Mesenchymal stem cell (in vitro differentiated cells and primary cell): ENCODE measurements around the gene LTB4R.

Source experiments
- DNase-seq: peaks from one replicate; pipeline ENCODE4 v3.0.0-alpha.2; 2013
- H2AFZ ChIP-seq: one replicate; pipeline ENCODE4 v1.6.1; 2013; ENCODE audit warnings: low read depth, mild to moderate bottlenecking, control low read depth, inconsistent platforms, low read length, moderate library complexity
- H2AK5ac ChIP-seq: 2 replicates; pipeline ENCODE4 v1.6.1; 2013; ENCODE audit warnings: low read length, moderate library complexity, mild to moderate bottlenecking, inconsistent platforms; ENCODE audit not compliant: severe bottlenecking
- H2BK120ac ChIP-seq: one replicate; pipeline ENCODE4 v1.6.1; 2013; ENCODE audit warnings: low read depth, mild to moderate bottlenecking, inconsistent platforms, low read length, moderate library complexity
- H2BK12ac ChIP-seq, 2 experiments: one replicate each; pipeline ENCODE4 v1.6.1; 2013; ENCODE audit warnings: inconsistent platforms in 2 of 2, low read length in 2 of 2, mild to moderate bottlenecking in 2 of 2, moderate library complexity in 2 of 2, control low read depth in 1 of 2
- H2BK15ac ChIP-seq: one replicate; pipeline ENCODE4 v1.6.1; 2013; ENCODE audit warnings: mild to moderate bottlenecking, low read depth, inconsistent platforms; ENCODE audit not compliant: poor library complexity, severe bottlenecking
- H2BK5ac ChIP-seq: 2 replicates; pipeline ENCODE4 v1.6.1; 2013; ENCODE audit warnings: low read depth, mild to moderate bottlenecking, low read length, control low read depth, inconsistent platforms; ENCODE audit not compliant: poor library complexity, severe bottlenecking
- H3K14ac ChIP-seq, 2 experiments: one replicate each; pipeline ENCODE4 v1.6.1; 2013; ENCODE audit warnings: inconsistent platforms in 2 of 2, low read length in 2 of 2, control low read depth in 1 of 2, mild to moderate bottlenecking in 1 of 2, moderate library complexity in 1 of 2
- H3K18ac ChIP-seq, 2 experiments: one replicate each; pipeline ENCODE4 v1.6.1; 2013; ENCODE audit warnings: inconsistent platforms in 2 of 2, low read length in 2 of 2, control low read depth in 1 of 2, low read depth in 1 of 2, mild to moderate bottlenecking in 1 of 2
- H3K23ac ChIP-seq, 2 experiments: one replicate each; pipeline ENCODE4 v1.6.1; 2013; ENCODE audit warnings: inconsistent platforms in 2 of 2, low read length in 2 of 2, mild to moderate bottlenecking in 2 of 2, moderate library complexity in 2 of 2, control low read depth in 1 of 2
- H3K27ac ChIP-seq: 2 replicates; pipeline ENCODE4 v1.5.1; 2013; ENCODE audit warnings: mild to moderate bottlenecking, moderate library complexity, low read length, control low read depth, inconsistent platforms; ENCODE audit not compliant: poor library complexity, severe bottlenecking
- H3K27me3 ChIP-seq, 2 experiments: 2 replicates each; pipeline versions ENCODE4 v1.6.1 to v1.7.0; 2013; ENCODE audit warnings: low read length in 2 of 2, mild to moderate bottlenecking in 2 of 2, moderate library complexity in 2 of 2, control low read depth in 1 of 2, inconsistent platforms in 1 of 2; ENCODE audit not compliant: control insufficient read depth in 1 of 2, insufficient read depth in 1 of 2
- H3K36me3 ChIP-seq, 2 experiments: 2 replicates each; pipeline versions ENCODE4 v1.6.1 to v1.7.0; 2013; ENCODE audit warnings: low read length in 2 of 2, control low read depth in 1 of 2, inconsistent platforms in 1 of 2, low read depth in 1 of 2, mild to moderate bottlenecking in 1 of 2; ENCODE audit not compliant: insufficient read depth in 2 of 2, control insufficient read depth in 1 of 2
- H3K4ac ChIP-seq, 2 experiments: one replicate each; pipeline ENCODE4 v1.6.1; 2013; ENCODE audit warnings: inconsistent platforms in 2 of 2, low read length in 2 of 2, mild to moderate bottlenecking in 2 of 2, moderate library complexity in 2 of 2, control low read depth in 1 of 2, low read depth in 1 of 2
- H3K4me1 ChIP-seq: 2 replicates; pipeline ENCODE4 v1.6.1; 2013; ENCODE audit warnings: low read depth, low read length, control low read depth; ENCODE audit not compliant: control insufficient read depth, insufficient read depth
- H3K4me2 ChIP-seq: 2 replicates; pipeline ENCODE4 v1.6.1; 2013; ENCODE audit warnings: low read length, mild to moderate bottlenecking, inconsistent platforms; ENCODE audit not compliant: poor library complexity, severe bottlenecking
- H3K4me3 ChIP-seq, 2 experiments: 2 replicates each; pipeline versions ENCODE4 v1.5.1 to v1.7.0; 2013; ENCODE audit warnings: low read length in 2 of 2, mild to moderate bottlenecking in 2 of 2, control low read depth in 1 of 2, low read depth in 1 of 2; ENCODE audit not compliant: insufficient read depth in 1 of 2
- H3K79me1 ChIP-seq: replicated peaks from 2 replicates; pipeline ENCODE4 v1.6.1; 2013; ENCODE audit warnings: mild to moderate bottlenecking, control low read depth, low read length, inconsistent platforms; ENCODE audit not compliant: poor library complexity, severe bottlenecking
- H3K9ac ChIP-seq: 2 replicates; pipeline ENCODE4 v1.7.0; 2013; ENCODE audit warnings: mild to moderate bottlenecking, low read length, moderate library complexity
- H3K9me3 ChIP-seq: 2 replicates; pipeline ENCODE4 v1.7.0; 2013; ENCODE audit warnings: mild to moderate bottlenecking, low read length; ENCODE audit not compliant: control insufficient read depth
- H4K8ac ChIP-seq: one replicate; pipeline ENCODE4 v1.6.1; 2013; ENCODE audit warnings: inconsistent platforms, mild to moderate bottlenecking, low read length, moderate library complexity
- H4K91ac ChIP-seq: one replicate; pipeline ENCODE4 v1.6.1; 2013; ENCODE audit warnings: mild to moderate bottlenecking, low read length, inconsistent platforms
- WGBS: methylation state at CpG from one replicate; pipeline ENCODE4 v1.1.7; 2013; ENCODE audit warnings: mixed read lengths; 5-methylcytosine and 5-hydroxymethylcytosine counted together

The LTB4R gene

GRCh38 chr14:24347134-24347533, 35.8 kb downstream of the LTB4R start:
- Histone ChIP-seq H4K8ac (no peak overlapping the region), H3K18ac (no peak overlapping the region), H3K4ac (no peak overlapping the region), H2BK12ac (no peak overlapping the region), H3K9me3 (no peaks in the 10 kb centered on the region), H3K79me1 (no peaks in the 10 kb centered on the region), H3K27ac (no peak overlapping the region), H2AK5ac (no peak overlapping the region), H4K91ac (no peak overlapping the region), H2BK120ac (no peak overlapping the region), H2BK15ac (no peak overlapping the region), H3K27me3 (peaks cover 0 to 52% of the 10 kb centered on the region in 2 experiments), H3K9ac (no peak overlapping the region), H3K4me1 (no peaks in the 10 kb centered on the region), H3K14ac (no peak overlapping the region), H3K4me2 (no peak overlapping the region), H3K23ac (no peak overlapping the region), H2AFZ (no peak overlapping the region), H3K36me3 (no peaks in the 10 kb centered on the region), H3K4me3 (no peak overlapping the region), H2BK5ac (no peak overlapping the region)
- no peak for DNase-seq
- whole genome bisulfite sequencing = 33% methylated on average over 1 of the region's 1 CpG

GRCh38 chr14:24348186-24348585, 36.9 kb downstream of the LTB4R start:
- Histone ChIP-seq H3K9me3 (no peaks in the 10 kb centered on the region), H3K9ac (no peak overlapping the region), H3K4ac (no peak overlapping the region), H3K4me2 (no peak overlapping the region), H3K27ac (no peak overlapping the region), H3K79me1 (no peaks in the 10 kb centered on the region), H4K8ac (no peak overlapping the region), H3K36me3 (no peaks in the 10 kb centered on the region), H2BK12ac (no peak overlapping the region), H4K91ac (no peak overlapping the region), H3K27me3 (peaks cover 0 to 60% of the 10 kb centered on the region in 2 experiments), H2BK15ac (no peak overlapping the region), H3K18ac (no peak overlapping the region), H3K4me1 (no peaks in the 10 kb centered on the region), H3K4me3 (no peak overlapping the region), H2BK120ac (no peak overlapping the region), H2BK5ac (no peak overlapping the region), H2AK5ac (no peak overlapping the region), H2AFZ (no peak overlapping the region), H3K23ac (no peak overlapping the region), H3K14ac (no peak overlapping the region)
- no peak for DNase-seq
- 100% methylated on average over 2 of the region's 2 CpGs for WGBS

- Histone ChIP-seq H4K8ac (no peak overlapping the region), H3K9me3 (no peaks in the 10 kb centered on the region), H2BK120ac (no peak overlapping the region), H4K91ac (no peak overlapping the region), H2BK12ac (no peak overlapping the region), H3K79me1 (no peaks in the 10 kb centered on the region), H3K4me1 (no peaks in the 10 kb centered on the region), H2BK15ac (no peak overlapping the region), H2AK5ac (no peak overlapping the region), H3K14ac (no peak overlapping the region), H3K18ac (no peak overlapping the region), H3K4me2 (no peak overlapping the region), H3K36me3 (no peaks in the 10 kb centered on the region), H3K4ac (no peak overlapping the region), H3K9ac (no peak overlapping the region), H3K23ac (no peak overlapping the region), H2BK5ac (no peak overlapping the region), H2AFZ (no peak overlapping the region), H3K27me3 (peaks cover 0 to 61% of the 10 kb centered on the region in 2 experiments), H3K4me3 (no peak overlapping the region), H3K27ac (no peak overlapping the region)
- WGBS = 63% methylated on average over 5 of the region's 5 CpGs
- no peak for DNase-seq
These were observed 38.4 kb downstream of the LTB4R start for GRCh38 chr14:24349742-24350141.

DNA sequence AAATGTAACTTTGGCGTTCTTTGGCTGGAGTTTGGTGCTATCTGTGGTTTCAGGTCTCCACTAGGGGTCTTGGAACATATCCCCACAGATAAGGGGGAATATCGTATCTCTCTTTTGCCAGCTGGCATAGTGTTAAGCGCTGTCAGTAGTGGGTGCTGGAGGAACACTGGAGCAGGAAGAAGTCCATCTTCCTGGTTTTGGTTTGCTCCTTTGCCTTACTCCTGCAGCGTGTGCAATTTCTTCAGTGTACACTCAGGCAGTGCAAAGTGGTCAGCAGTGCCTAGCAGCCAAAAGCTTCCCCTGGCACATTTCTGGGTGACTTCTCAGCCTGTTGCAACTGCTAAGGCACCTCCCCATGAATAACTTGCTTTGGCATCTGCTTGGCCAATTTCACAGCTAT, 40.2 kb downstream of the LTB4R start:
- no peak overlapping the region for H2BK12ac ChIP-seq
- 44% methylated on average over 4 of the region's 4 CpGs for WGBS

More for the DNA sequence above, 40.2 kb downstream of the LTB4R start:
- H4K8ac ChIP-seq = peak overlapping the region; percentile 67
- no peak overlapping the region for H3K18ac ChIP-seq
- no peak overlapping the region for H3K27ac ChIP-seq
- H2BK15ac ChIP-seq = no peak overlapping the region
- H3K4me1 ChIP-seq = no peaks in the 10 kb centered on the region
- H3K9ac ChIP-seq = peak overlapping the region; percentile 19
- H2BK5ac ChIP-seq = no peak overlapping the region
- no peak overlapping the region for H4K91ac ChIP-seq
- H2AFZ ChIP-seq = no peak overlapping the region
- no peak overlapping the region for H2BK120ac ChIP-seq
- no peak overlapping the region for H3K4ac ChIP-seq
- DNase-seq = peak; percentile 56
- H3K9me3 ChIP-seq = no peaks in the 10 kb centered on the region
- no peak overlapping the region for H3K4me3 ChIP-seq
- H3K36me3 ChIP-seq = no peaks in the 10 kb centered on the region
- H3K23ac ChIP-seq = no peak overlapping the region
- H2AK5ac ChIP-seq = no peak overlapping the region
- H3K4me2 ChIP-seq = no peak overlapping the region
- no peaks in the 10 kb centered on the region for H3K79me1 ChIP-seq
- H3K27me3 ChIP-seq = peaks cover 0 to 52% of the 10 kb centered on the region in 2 experiments
- H3K14ac ChIP-seq = no peak overlapping the region
